ENCODE measurements around the gene TCERG1L.

- TF ChIP-seq EZH2phosphoT487 (IDR thresholded peaks at IDR 0.05; ENCODE audit: insufficient read depth, low read depth) (no peak), EZH2 (IDR thresholded peaks at IDR 0.05; ENCODE audit: insufficient read depth, poor library complexity, severe bottlenecking) (no peak)
Observed at GRCh38 chr10:131169146-131169545, 142.4 kb downstream of the TCERG1L start.
